ENCODE results near the gene FSD1L.

DNA sequence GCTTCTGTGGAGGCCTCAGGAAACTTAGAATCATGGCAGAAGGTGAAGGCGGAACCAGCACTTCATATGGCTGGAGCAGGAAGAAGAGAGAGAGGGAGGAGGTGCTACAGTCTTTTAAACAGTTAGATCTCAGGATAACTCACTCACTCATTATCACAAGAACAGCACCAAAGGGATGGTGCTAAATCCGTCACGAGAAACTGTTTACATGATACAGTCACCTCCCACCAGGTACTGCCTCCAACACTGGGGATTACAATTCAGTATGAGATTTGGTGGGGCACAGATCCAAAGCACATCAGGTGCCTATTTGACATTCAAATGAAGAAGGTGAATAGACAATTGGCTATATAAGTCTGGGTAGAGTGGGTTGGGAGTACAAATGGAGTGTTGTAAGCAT is 145.3 kb downstream of the FSD1L start:
- TF ChIP-seq, protein P1, sequence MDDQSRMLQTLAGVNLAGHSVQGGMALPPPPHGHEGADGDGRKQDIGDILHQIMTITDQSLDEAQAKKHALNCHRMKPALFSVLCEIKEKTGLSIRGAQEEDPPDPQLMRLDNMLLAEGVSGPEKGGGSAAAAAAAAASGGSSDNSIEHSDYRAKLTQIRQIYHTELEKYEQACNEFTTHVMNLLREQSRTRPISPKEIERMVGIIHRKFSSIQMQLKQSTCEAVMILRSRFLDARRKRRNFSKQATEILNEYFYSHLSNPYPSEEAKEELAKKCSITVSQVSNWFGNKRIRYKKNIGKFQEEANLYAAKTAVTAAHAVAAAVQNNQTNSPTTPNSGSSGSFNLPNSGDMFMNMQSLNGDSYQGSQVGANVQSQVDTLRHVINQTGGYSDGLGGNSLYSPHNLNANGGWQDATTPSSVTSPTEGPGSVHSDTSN (IDR thresholded peaks at IDR 0.05), result no peak
- TF ChIP-seq YY1 (IDR thresholded peaks at IDR 0.05; ENCODE audit: low read depth) (no peak), EP300 (IDR thresholded peaks at IDR 0.05; ENCODE audit: borderline replicate concordance in 1 of 2, low read depth in 1 of 2, low read length in 1 of 2) (no peak), RAD21 (IDR thresholded peaks at IDR 0.05; ENCODE audit: low read length) (no peak), GATA2 (CRISPR knock-in tag; IDR thresholded peaks at IDR 0.05) (no peak), JUND (IDR thresholded peaks at IDR 0.05) (no peak)

Data from SK-N-SH (cell line).